Trophoblast cell (in vitro differentiated cells and primary cell): Measurements from ENCODE around the gene CEP164.

Source experiments
- DNase-seq, 2 donors: peaks; one replicate each; pipeline ENCODE4 v3.0.0-alpha.2; 2016
- H2AFZ ChIP-seq: 2 replicates; pipeline ENCODE4 v1.6.1; 2013; ENCODE audit warnings: low read length, moderate library complexity, mild to moderate bottlenecking; ENCODE audit not compliant: insufficient read depth, poor library complexity
- H2AK5ac ChIP-seq: 2 replicates; pipeline ENCODE4 v1.6.1; 2013; ENCODE audit warnings: mild to moderate bottlenecking, low read length
- H2BK120ac ChIP-seq: 2 replicates; pipeline ENCODE4 v1.6.1; 2013; ENCODE audit warnings: low read length, mild to moderate bottlenecking, moderate library complexity; ENCODE audit not compliant: insufficient read depth, poor library complexity
- H2BK12ac ChIP-seq: 2 replicates; pipeline ENCODE4 v1.6.1; 2013; ENCODE audit warnings: mild to moderate bottlenecking, low read length, moderate library complexity
- H2BK5ac ChIP-seq: 2 replicates; pipeline ENCODE4 v1.6.1; 2013; ENCODE audit warnings: low read length, low read depth, moderate library complexity, mild to moderate bottlenecking; ENCODE audit not compliant: poor library complexity
- H3K14ac ChIP-seq: 2 replicates; pipeline ENCODE4 v1.6.1; 2013; ENCODE audit warnings: mild to moderate bottlenecking, low read length
- H3K18ac ChIP-seq: 2 replicates; pipeline ENCODE4 v1.6.1; 2013; ENCODE audit warnings: mild to moderate bottlenecking, low read length
- H3K23ac ChIP-seq: 2 replicates; pipeline ENCODE4 v1.6.1; 2013; ENCODE audit warnings: low read length
- H3K27ac ChIP-seq: 2 replicates; pipeline ENCODE4 v1.5.1; 2013; ENCODE audit warnings: low read depth, mild to moderate bottlenecking, inconsistent platforms, low read length, moderate library complexity
- H3K27me3 ChIP-seq: 2 replicates; pipeline ENCODE4 v1.6.1; 2013; ENCODE audit warnings: inconsistent platforms, mild to moderate bottlenecking, low read length, moderate library complexity; ENCODE audit not compliant: insufficient read depth
- H3K36me3 ChIP-seq, 2 experiments: 1 replicate in 1 of 2; 2 replicates in 1 of 2; pipeline ENCODE4 v1.6.1; 2013; ENCODE audit warnings: low read length in 2 of 2, mild to moderate bottlenecking in 2 of 2, moderate library complexity in 1 of 2; ENCODE audit not compliant: insufficient read depth in 2 of 2, control insufficient read depth in 1 of 2
- H3K4ac ChIP-seq: 2 replicates; pipeline ENCODE4 v1.6.1; 2013; ENCODE audit warnings: low read depth, mild to moderate bottlenecking, low read length, moderate library complexity
- H3K4me1 ChIP-seq, 2 experiments: 1 replicate in 1 of 2; 2 replicates in 1 of 2; pipeline ENCODE4 v1.6.1; 2013; ENCODE audit warnings: low read length in 2 of 2, mild to moderate bottlenecking in 2 of 2, moderate library complexity in 1 of 2; ENCODE audit not compliant: insufficient read depth in 2 of 2, control insufficient read depth in 1 of 2
- H3K4me2 ChIP-seq: 2 replicates; pipeline ENCODE4 v1.6.1; 2013; ENCODE audit warnings: inconsistent platforms, mild to moderate bottlenecking, low read length, moderate library complexity
- H3K4me3 ChIP-seq: 2 replicates; pipeline ENCODE4 v1.5.1; 2013; ENCODE audit warnings: mild to moderate bottlenecking, low read depth, low read length, inconsistent platforms
- H3K79me1 ChIP-seq: one replicate; pipeline ENCODE4 v1.6.1; 2013; ENCODE audit warnings: low read length
- H3K79me2 ChIP-seq: 2 replicates; pipeline ENCODE4 v1.6.1; 2013; ENCODE audit warnings: low read length, mild to moderate bottlenecking; ENCODE audit not compliant: control insufficient read depth, insufficient read depth, poor library complexity
- H3K9ac ChIP-seq: 2 replicates; pipeline ENCODE4 v1.6.1; 2013; ENCODE audit warnings: mild to moderate bottlenecking, low read length
- H3K9me3 ChIP-seq: 2 replicates; pipeline ENCODE4 v1.6.1; 2013; ENCODE audit warnings: low read depth, mild to moderate bottlenecking, control low read depth, inconsistent platforms, low read length; ENCODE audit not compliant: insufficient read depth
- H4K12ac ChIP-seq: 2 replicates; pipeline ENCODE4 v1.6.1; 2013; ENCODE audit warnings: low read depth, mild to moderate bottlenecking, low read length, moderate library complexity
- H4K8ac ChIP-seq: 2 replicates; pipeline ENCODE4 v1.6.1; 2013; ENCODE audit warnings: low read depth, mild to moderate bottlenecking, low read length, moderate library complexity
- H4K91ac ChIP-seq: one replicate; pipeline ENCODE4 v1.6.1; 2013; ENCODE audit warnings: low read depth, mild to moderate bottlenecking, low read length, moderate library complexity
- WGBS: extraction: QIAGEN DNeasy Blood & Tissue Kit; methylation state at CpG from one replicate; pipeline ENCODE4 v1.1.7; 2013; ENCODE audit warnings: missing lambda C conversion rate; ENCODE audit not compliant: insufficient read length, insufficient coverage; ENCODE audit errors: extremely low coverage; 5-methylcytosine and 5-hydroxymethylcytosine counted together

Gene CEP164

GRCh38 chr11:117303646-117304315 is 23.9 kb upstream of the CEP164 start:
- Histone ChIP-seq H4K8ac (no peak overlapping the region), H3K9ac (no peak overlapping the region), H3K4me1 (peaks cover 9 to 19% of the 10 kb centered on the region in 2 experiments), H3K14ac (no peak overlapping the region), H2AFZ (no peak overlapping the region), H3K27me3 (no peaks in the 10 kb centered on the region), H4K91ac (no peak overlapping the region), H3K27ac (no peak overlapping the region), H4K12ac (no peak overlapping the region), H2BK5ac (no peak overlapping the region), H3K18ac (no peak overlapping the region), H3K79me1 (peaks cover 5% of the 10 kb centered on the region), H3K4me3 (no peak overlapping the region), H3K4me2 (no peak overlapping the region), H2BK120ac (no peak overlapping the region), H3K36me3 (peaks cover 0 to 3% of the 10 kb centered on the region in 2 experiments), H3K23ac (no peak overlapping the region), H2BK12ac (no peak overlapping the region), H2AK5ac (no peak overlapping the region), H3K9me3 (no peaks in the 10 kb centered on the region), H3K79me2 (no peaks in the 10 kb centered on the region), H3K4ac (no peak overlapping the region)
- no peak for DNase-seq
- WGBS = no CpG with 5 or more reads among the region's 5 CpGs

DNA sequence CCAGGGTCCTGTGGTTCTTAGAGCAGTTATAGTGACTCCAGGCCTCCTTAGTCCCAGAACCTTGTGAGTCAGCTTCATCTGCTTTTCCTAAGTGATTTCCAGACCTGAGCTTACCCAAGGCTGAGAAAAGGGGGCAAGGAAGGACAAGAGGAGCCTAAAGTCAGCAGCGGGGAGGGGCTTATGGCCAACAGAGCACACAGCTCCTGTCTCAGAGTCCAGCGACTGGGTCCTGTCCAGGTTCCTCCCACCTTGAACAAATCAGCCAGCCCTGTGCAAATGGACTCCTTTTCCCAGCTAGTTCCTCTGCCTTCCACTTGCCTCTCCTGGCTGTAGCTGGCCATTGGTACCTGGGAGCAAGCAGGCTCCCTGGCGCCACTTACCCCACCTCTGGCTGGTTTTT is 22.5 kb upstream of the CEP164 start:
- Histone ChIP-seq H3K27ac (no peak overlapping the region), H3K4me2 (no peak overlapping the region), H3K79me2 (no peaks in the 10 kb centered on the region), H3K4me1 (peaks cover 4 to 8% of the 10 kb centered on the region in 2 experiments), H3K79me1 (no peaks in the 10 kb centered on the region), H3K36me3 (peaks cover 0 to 3% of the 10 kb centered on the region in 2 experiments), H3K4ac (no peak overlapping the region), H2AFZ (no peak overlapping the region), H2BK5ac (no peak overlapping the region), H2AK5ac (no peak overlapping the region), H2BK120ac (no peak overlapping the region), H3K4me3 (no peak overlapping the region), H4K12ac (no peak overlapping the region), H3K27me3 (no peaks in the 10 kb centered on the region), H3K9ac (no peak overlapping the region), H4K8ac (no peak overlapping the region), H2BK12ac (no peak overlapping the region), H4K91ac (no peak overlapping the region), H3K14ac (no peak overlapping the region), H3K9me3 (no peaks in the 10 kb centered on the region), H3K18ac (no peak overlapping the region), H3K23ac (no peak overlapping the region)
- no CpG with 5 or more reads among the region's 3 CpGs for WGBS
- DNase-seq = no peak

GRCh38 chr11:117309310-117309709 is 18.3 kb upstream of the CEP164 start:
- no peaks in the 10 kb centered on the region for H3K9me3 ChIP-seq
- H4K12ac ChIP-seq = no peak overlapping the region
- no peak overlapping the region for H2AK5ac ChIP-seq
- no peak overlapping the region for H3K4me2 ChIP-seq
- H3K9ac ChIP-seq = no peak overlapping the region
- no peak overlapping the region for H2BK5ac ChIP-seq
- H3K4me1 ChIP-seq = peaks cover 0 to 3% of the 10 kb centered on the region in 2 experiments
- H3K4me3 ChIP-seq = no peak overlapping the region
- no peak overlapping the region for H4K91ac ChIP-seq
- H4K8ac ChIP-seq = no peak overlapping the region
- H3K18ac ChIP-seq = no peak overlapping the region
- H3K4ac ChIP-seq = no peak overlapping the region
- no peak overlapping the region for H3K14ac ChIP-seq
- H3K36me3 ChIP-seq = peaks cover 0 to 3% of the 10 kb centered on the region in 2 experiments
- no peaks in the 10 kb centered on the region for H3K79me2 ChIP-seq
- no peak overlapping the region for H2BK12ac ChIP-seq
- no peaks in the 10 kb centered on the region for H3K27me3 ChIP-seq
- no peak for DNase-seq
- no peak overlapping the region for H3K23ac ChIP-seq
- H3K79me1 ChIP-seq = no peaks in the 10 kb centered on the region
- no peak overlapping the region for H2BK120ac ChIP-seq
- no peak overlapping the region for H3K27ac ChIP-seq
- WGBS = no CpG with 5 or more reads among the region's 7 CpGs
- H2AFZ ChIP-seq = no peak overlapping the region

GRCh38 chr11:117313091-117313490 is 14.6 kb upstream of the CEP164 start:
- Histone ChIP-seq H3K4me3 (no peak overlapping the region), H2BK12ac (no peak overlapping the region)
- no CpG with 5 or more reads among the region's 5 CpGs for WGBS

More at GRCh38 chr11:117313091-117313490, 14.6 kb upstream of the CEP164 start:
- Histone ChIP-seq H2BK120ac (no peak overlapping the region), H4K91ac (no peak overlapping the region), H3K9ac (no peak overlapping the region), H3K18ac (no peak overlapping the region), H3K4ac (no peak overlapping the region), H3K4me1 (peaks cover 10 to 13% of the 10 kb centered on the region in 2 experiments), H2AK5ac (no peak overlapping the region), H3K79me2 (peaks cover 5% of the 10 kb centered on the region), H3K14ac (no peak overlapping the region), H3K23ac (no peak overlapping the region), H4K12ac (no peak overlapping the region), H3K27ac (no peak overlapping the region), H3K36me3 (no peaks in the 10 kb centered on the region), H2BK5ac (no peak overlapping the region), H3K4me2 (no peak overlapping the region), H3K27me3 (no peaks in the 10 kb centered on the region), H4K8ac (no peak overlapping the region), H3K9me3 (no peaks in the 10 kb centered on the region), H2AFZ (no peak overlapping the region), H3K79me1 (no peaks in the 10 kb centered on the region)
- no peak for DNase-seq
